ENCODE measurements around the gene TSPAN5.
A peak's percentile ranks its signal among the peaks of the same experiment; 100 is the strongest.

TSPAN5 gene

DNA sequence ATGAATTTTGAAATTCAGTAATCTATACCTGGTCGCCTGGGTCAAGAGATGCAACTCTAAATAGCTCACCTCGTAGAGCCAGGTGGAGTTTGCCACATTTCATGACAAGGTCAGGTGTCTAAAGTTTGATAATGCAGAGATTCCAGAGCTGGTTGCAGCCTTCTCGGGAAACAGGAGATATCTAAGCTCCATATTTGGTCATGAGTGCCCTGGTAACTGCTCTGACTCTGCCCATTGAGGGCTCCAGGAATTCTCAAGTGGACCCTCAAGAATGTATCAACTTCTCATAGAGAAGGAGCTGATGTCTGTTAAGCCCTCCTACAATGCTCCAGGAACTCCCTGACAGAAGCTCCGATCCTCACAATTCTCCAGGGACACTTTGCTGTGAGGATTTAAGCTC lies 33.2 kb upstream of the TSPAN5 start:
- TF ChIP-seq CTCF (conservative IDR thresholded peaks at IDR 0.05; ENCODE audit: low read length): no peak
- no peak overlapping the region for H3K4me3 ChIP-seq (ENCODE audit: low read length)
- DNase-seq (ENCODE audit: low read depth): no peak

GRCh38 chr4:98689507-98690174 lies 31.2 kb upstream of the TSPAN5 start:
- no peak for DNase-seq (ENCODE audit: low read depth)
- no peak for TF ChIP-seq CTCF (conservative IDR thresholded peaks at IDR 0.05; ENCODE audit: low read length)
- H3K4me3 ChIP-seq (ENCODE audit: low read length): no peak overlapping the region

DNA sequence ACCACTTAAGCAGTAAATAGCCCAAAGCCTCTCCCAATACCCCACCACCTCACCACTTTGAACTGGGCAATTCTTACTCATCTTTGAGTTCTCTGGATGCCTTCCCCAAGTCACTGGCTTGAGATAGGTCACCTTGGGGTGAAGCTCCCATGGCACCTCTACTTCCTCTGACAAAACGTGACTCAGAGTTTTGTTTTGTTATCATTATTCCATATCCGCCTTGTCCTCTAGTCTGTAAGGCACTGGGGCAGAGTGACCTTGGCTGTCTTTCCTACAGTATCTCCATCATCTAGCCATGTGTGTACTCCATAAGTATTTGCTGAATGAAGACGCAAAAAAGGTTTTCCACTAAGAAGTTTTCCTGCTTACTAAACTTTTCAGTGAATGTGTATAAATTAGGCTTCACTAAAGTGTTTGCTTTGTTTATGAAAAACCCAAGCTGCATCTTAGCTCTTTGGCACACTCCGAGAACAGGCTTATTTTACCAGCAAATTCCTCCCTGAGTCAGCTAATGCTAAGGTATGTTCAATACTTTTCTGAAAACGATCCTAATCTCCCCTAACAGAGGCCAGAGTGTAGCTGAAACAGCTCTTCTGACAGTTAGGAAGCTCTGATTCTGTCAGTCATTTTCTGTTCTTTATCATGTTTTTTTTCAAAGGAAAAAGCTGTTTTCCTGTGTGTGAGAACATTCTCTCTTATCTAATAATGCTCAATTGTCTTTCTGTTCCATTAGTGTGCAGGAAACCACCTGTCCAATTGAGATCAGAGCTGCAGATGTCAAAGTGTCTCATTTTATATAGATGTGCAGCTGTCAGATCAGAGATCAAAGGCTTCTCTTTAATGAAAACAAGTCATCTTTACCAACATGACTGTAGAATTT lies 30.2 kb upstream of the TSPAN5 start:
- no peak for TF ChIP-seq CTCF (conservative IDR thresholded peaks at IDR 0.05; ENCODE audit: low read length)
- peak; percentile 56 for DNase-seq (ENCODE audit: low read depth)
- no peak overlapping the region for H3K4me3 ChIP-seq (ENCODE audit: low read length)

DNA sequence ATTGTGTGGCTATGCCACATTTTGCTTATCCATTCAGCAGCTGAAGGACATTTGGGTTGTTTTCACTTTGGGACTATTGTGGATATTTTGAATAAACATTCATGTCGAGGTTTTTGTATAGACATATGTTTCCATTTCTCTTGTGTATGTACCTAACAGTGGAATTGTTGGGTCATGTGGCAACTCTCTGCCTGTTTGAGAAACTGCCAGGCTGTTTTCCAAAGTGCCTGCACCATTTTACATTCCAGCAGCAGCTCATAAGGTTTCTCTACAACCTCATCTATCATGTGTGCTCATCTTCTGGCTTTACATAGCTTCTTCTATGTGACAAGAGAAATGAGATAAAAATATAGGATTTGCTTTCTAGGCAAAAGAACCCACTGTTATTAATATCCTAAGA lies 29.5 kb upstream of the TSPAN5 start:
- DNase-seq (ENCODE audit: low read depth): peak; percentile 47
- no peak for TF ChIP-seq CTCF (conservative IDR thresholded peaks at IDR 0.05; ENCODE audit: low read length)
- H3K4me3 ChIP-seq (ENCODE audit: low read length): no peak overlapping the region

GRCh38 chr4:98686847-98687246 lies 28.4 kb upstream of the TSPAN5 start:
- TF ChIP-seq CTCF (conservative IDR thresholded peaks at IDR 0.05; ENCODE audit: low read length): no peak
- DNase-seq (ENCODE audit: low read depth): no peak

DNA sequence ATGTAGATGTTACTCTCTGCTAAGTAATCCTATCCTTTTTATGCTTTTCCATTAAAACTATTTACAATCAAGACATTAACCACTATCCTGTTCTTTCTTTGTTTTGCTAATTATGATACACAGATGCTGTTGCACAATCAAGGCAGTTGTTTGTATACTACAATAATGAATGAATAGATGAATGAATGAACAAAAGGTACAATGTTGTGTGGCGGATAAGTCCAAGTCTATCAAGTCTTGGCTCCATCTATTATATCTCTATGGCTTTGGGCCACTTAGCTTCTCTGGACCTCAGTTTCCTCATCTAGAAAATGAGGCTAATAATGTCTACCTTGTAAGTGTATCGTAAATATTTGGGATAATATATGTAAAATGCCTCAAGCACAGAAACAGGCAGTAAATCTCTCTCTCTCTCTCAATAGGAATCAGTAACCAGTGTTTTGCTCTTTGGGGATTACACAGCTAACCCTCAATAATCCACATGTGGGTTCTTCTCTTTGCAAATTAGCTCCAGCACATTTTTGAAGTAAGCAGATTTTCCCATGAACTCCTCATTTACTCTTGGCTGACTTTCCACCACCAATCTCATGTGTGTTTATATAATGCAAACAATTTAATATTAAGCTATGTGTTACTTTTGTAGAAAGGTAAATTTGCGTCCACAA lies 27.8 kb upstream of the TSPAN5 start:
- H3K4me3 ChIP-seq (ENCODE audit: low read length): no peak overlapping the region
- TF ChIP-seq CTCF (conservative IDR thresholded peaks at IDR 0.05; ENCODE audit: low read length): no peak
- DNase-seq (ENCODE audit: low read depth): no peak

More at GRCh38 chr4:98686847-98687246, 28.4 kb upstream of the TSPAN5 start:
- no peak overlapping the region for H3K4me3 ChIP-seq (ENCODE audit: low read length)

All from AG10803 (cell line).